Astrocyte (in vitro differentiated cells and primary cell): ENCODE data around the gene SKAP2. TPM values are rescaled to one million over a fixed set of nuclear protein-coding genes. Genes with fewer than 3 reads are reported as not detected.
A peak's percentile ranks its signal among the peaks of the same experiment; 100 is the strongest.

Source experiments
- DNase-seq: peaks from one replicate; pipeline ENCODE4 v3.0.0-alpha.2; 2010; ENCODE audit warnings: low read depth
- FAIRE-seq: peaks from 2 replicates; lab custom pipeline; 2011; peaks lifted over from hg19 to GRCh38; lab: Jason Lieb, UNC
- H2AFZ ChIP-seq: 2 replicates; pipeline ENCODE4 v1.6.0; 2012; ENCODE audit warnings: low read depth, low read length, inconsistent platforms
- H3K27ac ChIP-seq: 2 replicates; pipeline ENCODE4 v1.5.1; 2011; ENCODE audit warnings: low read depth, low read length, inconsistent platforms
- H3K27me3 ChIP-seq: 2 replicates; pipeline ENCODE4 v1.6.0; 2011; ENCODE audit warnings: low read length, inconsistent platforms; ENCODE audit not compliant: insufficient read depth
- H3K36me3 ChIP-seq: 2 replicates; pipeline ENCODE4 v1.5.1; 2011; ENCODE audit warnings: low read length, inconsistent platforms; ENCODE audit not compliant: insufficient read depth
- H3K4me1 ChIP-seq: 2 replicates; pipeline ENCODE4 v1.5.1; 2011; ENCODE audit warnings: low read length, inconsistent platforms; ENCODE audit not compliant: insufficient read depth
- H3K4me2 ChIP-seq: 2 replicates; pipeline ENCODE4 v1.6.0; 2012; ENCODE audit warnings: low read length, inconsistent platforms
- H3K4me3 ChIP-seq: 2 replicates; pipeline ENCODE4 v1.5.1; 2011; ENCODE audit warnings: low read depth, mild to moderate bottlenecking, low read length, inconsistent platforms; ENCODE audit not compliant: insufficient read depth
- H3K79me2 ChIP-seq: 2 replicates; pipeline ENCODE4 v1.6.0; 2012; ENCODE audit warnings: mild to moderate bottlenecking, low read length, inconsistent platforms; ENCODE audit not compliant: insufficient read depth
- H3K9ac ChIP-seq: 2 replicates; pipeline ENCODE4 v1.6.0; 2012; ENCODE audit warnings: mild to moderate bottlenecking, low read length, inconsistent platforms
- H3K9me3 ChIP-seq: 2 replicates; pipeline ENCODE4 v1.5.1; 2012; ENCODE audit warnings: low read depth, mild to moderate bottlenecking, low read length, inconsistent platforms; ENCODE audit not compliant: insufficient read depth
- H4K20me1 ChIP-seq: 2 replicates; pipeline ENCODE4 v1.6.0; 2012; ENCODE audit warnings: low read length, inconsistent platforms; ENCODE audit not compliant: insufficient read depth
- H3K27ac Mint-ChIP-seq: one replicate; pipeline ENCODE4 v1.8.0; 2021; ENCODE audit warnings: mild to moderate bottlenecking, mixed read lengths; ENCODE audit not compliant: unreplicated experiment
- H3K27me3 Mint-ChIP-seq: one replicate; pipeline ENCODE4 v1.8.0; 2021; ENCODE audit warnings: low read depth, mixed read lengths; ENCODE audit not compliant: unreplicated experiment
- H3K36me3 Mint-ChIP-seq: one replicate; pipeline ENCODE4 v1.8.0; 2021; ENCODE audit warnings: low read depth, mixed read lengths; ENCODE audit not compliant: unreplicated experiment
- H3K4me1 Mint-ChIP-seq: one replicate; pipeline ENCODE4 v1.8.0; 2021; ENCODE audit warnings: low read depth, mixed read lengths; ENCODE audit not compliant: unreplicated experiment
- H3K4me3 Mint-ChIP-seq: one replicate; pipeline ENCODE4 v1.8.0; 2021; ENCODE audit warnings: mild to moderate bottlenecking, moderate library complexity, mixed read lengths; ENCODE audit not compliant: unreplicated experiment
- H3K9me3 Mint-ChIP-seq: one replicate; pipeline ENCODE4 v1.8.0; 2021; ENCODE audit warnings: mild to moderate bottlenecking, mixed read lengths; ENCODE audit not compliant: unreplicated experiment
- CTCF ChIP-seq: IDR thresholded peaks from 2 replicates; pipeline ENCODE4 v1.5.1; 2011; ENCODE audit warnings: low read depth, mild to moderate bottlenecking, inconsistent platforms, low read length, moderate library complexity; ENCODE audit not compliant: insufficient read depth
- EZH2 ChIP-seq: IDR thresholded peaks from 2 replicates; pipeline ENCODE4 v1.6.1; 2012; ENCODE audit warnings: mild to moderate bottlenecking, low read length, inconsistent platforms; ENCODE audit not compliant: insufficient read depth
- total RNA-seq: library from RNA; stranded (reverse); gene quantifications from 2 replicates; pipeline ENCODE4 v1.2.1, GENCODE V29; 2021

The SKAP2 gene
- total RNA-seq, 1 donor from 2014 or later = 10.1 TPM

GRCh38 chr7:26779978-26780595 is 84.3 kb downstream of the SKAP2 start:
- Histone ChIP-seq H3K27ac (no peak overlapping the region), H3K4me1 (no peaks in the 10 kb centered on the region), H3K9me3 (no peaks in the 10 kb centered on the region), H3K4me2 (no peak overlapping the region), H4K20me1 (no peaks in the 10 kb centered on the region), H2AFZ (no peak overlapping the region), H3K9ac (no peak overlapping the region), H3K79me2 (no peaks in the 10 kb centered on the region), H3K36me3 (no peaks in the 10 kb centered on the region), H3K27me3 (no peaks in the 10 kb centered on the region), H3K4me3 (no peak overlapping the region)
- DNase-seq = no peak
- H3K36me3 Mint-ChIP-seq = no peaks in the 10 kb centered on the region
- no peak for FAIRE-seq
- H3K9me3 Mint-ChIP-seq = no peaks in the 10 kb centered on the region
- no peaks in the 10 kb centered on the region for H3K27me3 Mint-ChIP-seq
- no peak overlapping the region for H3K4me3 Mint-ChIP-seq
- H3K4me1 Mint-ChIP-seq = no peaks in the 10 kb centered on the region
- no peak for TF ChIP-seq CTCF
- no peak for TF ChIP-seq EZH2
- H3K27ac Mint-ChIP-seq = no peak overlapping the region

- no peak overlapping the region for H3K4me3 Mint-ChIP-seq
- FAIRE-seq = no peak
- H2AFZ ChIP-seq = no peak overlapping the region
- no peaks in the 10 kb centered on the region for H3K4me1 ChIP-seq
- no peaks in the 10 kb centered on the region for H3K27me3 Mint-ChIP-seq
- no peak overlapping the region for H3K27ac ChIP-seq
- no peak overlapping the region for H3K4me3 ChIP-seq
- H3K79me2 ChIP-seq = no peaks in the 10 kb centered on the region
- no peaks in the 10 kb centered on the region for H3K9me3 Mint-ChIP-seq
- H4K20me1 ChIP-seq = no peaks in the 10 kb centered on the region
- no peaks in the 10 kb centered on the region for H3K36me3 ChIP-seq
- H3K27ac Mint-ChIP-seq = no peak overlapping the region
- no peaks in the 10 kb centered on the region for H3K36me3 Mint-ChIP-seq
- TF ChIP-seq EZH2 (no peak), CTCF (no peak)
- no peaks in the 10 kb centered on the region for H3K27me3 ChIP-seq
- no peak overlapping the region for H3K4me2 ChIP-seq
- H3K4me1 Mint-ChIP-seq = no peaks in the 10 kb centered on the region
- no peak for DNase-seq
- H3K9ac ChIP-seq = no peak overlapping the region
- H3K9me3 ChIP-seq = no peaks in the 10 kb centered on the region
Measured at GRCh38 chr7:26777385-26777784, 87.0 kb downstream of the SKAP2 start.

- Mint-ChIP-seq H3K27ac (no peak overlapping the region), H3K36me3 (peaks cover 2% of the 10 kb centered on the region), H3K27me3 (no peaks in the 10 kb centered on the region), H3K4me3 (no peak overlapping the region), H3K9me3 (peaks cover 3% of the 10 kb centered on the region), H3K4me1 (no peaks in the 10 kb centered on the region)
- TF ChIP-seq CTCF = no peak
- no peak for TF ChIP-seq EZH2
- no peak overlapping the region for H2AFZ ChIP-seq
- H3K9me3 ChIP-seq = no peaks in the 10 kb centered on the region
- no peaks in the 10 kb centered on the region for H3K36me3 ChIP-seq
- H3K27ac ChIP-seq = no peak overlapping the region
- no peaks in the 10 kb centered on the region for H3K27me3 ChIP-seq
- H3K4me1 ChIP-seq = no peaks in the 10 kb centered on the region
- no peak overlapping the region for H3K4me3 ChIP-seq
- H3K4me2 ChIP-seq = no peak overlapping the region
- H3K9ac ChIP-seq = no peak overlapping the region
- no peaks in the 10 kb centered on the region for H3K79me2 ChIP-seq
- no peak for FAIRE-seq
- H4K20me1 ChIP-seq = no peaks in the 10 kb centered on the region
- peak; percentile 12 for DNase-seq
Measured at GRCh38 chr7:26760501-26760900, 103.9 kb downstream of the SKAP2 start.
